HG02588 (cell line): ENCODE measurements around the gene SDK2.

Experiments used
- ATAC-seq: cut with Tn5 transposase; IDR thresholded peaks from one replicate; pipeline ENCODE4 v1.9.1; 2021; ENCODE audit warnings: mild to moderate bottlenecking, moderate library complexity; ENCODE audit not compliant: unreplicated experiment

SDK2 gene

GRCh38 chr17:73397856-73398540, 246.2 kb downstream of the SDK2 start:
- ATAC-seq = no peak

DNA sequence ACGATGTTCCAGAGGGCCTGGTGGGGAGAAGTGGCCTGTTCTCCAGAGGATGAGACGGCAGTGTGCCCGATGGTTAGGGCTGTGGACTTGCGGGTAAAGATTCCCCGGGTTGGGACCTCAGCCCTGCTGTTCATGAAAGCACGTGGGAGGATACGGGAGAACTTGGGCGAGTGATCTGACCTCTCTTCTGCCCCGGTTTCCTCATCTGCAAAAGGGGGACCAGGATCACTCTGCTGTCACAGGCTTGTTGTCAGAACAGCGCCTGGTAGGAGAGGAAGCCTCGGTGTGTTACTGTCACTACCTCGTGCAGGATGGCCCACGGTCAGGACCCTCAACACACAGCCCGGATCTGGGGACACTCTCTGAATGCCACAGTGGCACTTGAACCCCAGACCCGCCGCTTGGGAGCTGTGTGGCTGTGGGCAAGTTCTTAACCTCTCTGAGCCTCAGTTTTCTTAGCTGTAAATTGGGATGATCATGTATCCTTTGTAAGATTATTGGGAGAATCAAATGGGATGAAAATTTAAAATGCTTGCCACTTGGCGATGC, 246.9 kb downstream of the SDK2 start:
- no peak for ATAC-seq

DNA sequence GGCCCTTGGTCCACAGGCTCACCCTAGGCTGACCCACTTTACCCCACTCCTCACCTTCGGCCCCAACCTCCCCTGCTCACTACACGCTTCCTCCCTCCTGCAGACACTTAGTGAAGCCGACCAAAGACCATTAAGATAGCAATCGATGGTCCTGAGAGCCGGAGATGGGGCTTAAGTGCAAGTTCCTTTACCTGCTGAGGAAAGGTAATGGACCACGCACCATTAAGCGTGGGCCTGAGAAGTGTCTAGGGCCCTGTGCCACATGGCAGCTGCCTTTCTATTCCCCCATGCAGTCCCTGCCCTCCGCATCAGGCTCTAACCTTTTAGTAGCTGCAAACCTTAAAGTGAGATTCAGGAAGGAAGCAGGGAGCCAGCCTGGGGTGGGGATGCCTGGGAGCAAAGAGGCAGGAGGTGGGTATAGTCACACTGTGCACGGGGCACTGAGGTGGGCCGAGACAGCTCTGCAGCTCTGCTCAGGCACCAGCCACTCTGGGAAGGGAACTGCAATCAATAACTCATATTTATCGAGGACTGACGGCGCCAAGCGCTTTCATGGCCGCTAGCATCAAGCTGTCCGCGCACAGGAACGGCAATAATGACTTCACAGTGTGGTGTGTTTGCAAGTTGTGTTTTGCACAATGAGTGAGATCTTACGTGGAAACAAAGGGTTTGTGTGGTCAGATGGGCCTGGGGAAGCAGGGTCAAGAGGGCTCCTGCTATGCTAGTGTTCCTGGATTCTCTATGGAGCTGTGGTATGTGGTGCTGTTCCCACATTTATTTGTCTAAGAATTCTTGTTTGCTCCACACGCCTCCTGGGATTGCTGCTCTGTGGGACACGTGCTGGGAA, 247.6 kb downstream of the SDK2 start:
- no peak for ATAC-seq

DNA sequence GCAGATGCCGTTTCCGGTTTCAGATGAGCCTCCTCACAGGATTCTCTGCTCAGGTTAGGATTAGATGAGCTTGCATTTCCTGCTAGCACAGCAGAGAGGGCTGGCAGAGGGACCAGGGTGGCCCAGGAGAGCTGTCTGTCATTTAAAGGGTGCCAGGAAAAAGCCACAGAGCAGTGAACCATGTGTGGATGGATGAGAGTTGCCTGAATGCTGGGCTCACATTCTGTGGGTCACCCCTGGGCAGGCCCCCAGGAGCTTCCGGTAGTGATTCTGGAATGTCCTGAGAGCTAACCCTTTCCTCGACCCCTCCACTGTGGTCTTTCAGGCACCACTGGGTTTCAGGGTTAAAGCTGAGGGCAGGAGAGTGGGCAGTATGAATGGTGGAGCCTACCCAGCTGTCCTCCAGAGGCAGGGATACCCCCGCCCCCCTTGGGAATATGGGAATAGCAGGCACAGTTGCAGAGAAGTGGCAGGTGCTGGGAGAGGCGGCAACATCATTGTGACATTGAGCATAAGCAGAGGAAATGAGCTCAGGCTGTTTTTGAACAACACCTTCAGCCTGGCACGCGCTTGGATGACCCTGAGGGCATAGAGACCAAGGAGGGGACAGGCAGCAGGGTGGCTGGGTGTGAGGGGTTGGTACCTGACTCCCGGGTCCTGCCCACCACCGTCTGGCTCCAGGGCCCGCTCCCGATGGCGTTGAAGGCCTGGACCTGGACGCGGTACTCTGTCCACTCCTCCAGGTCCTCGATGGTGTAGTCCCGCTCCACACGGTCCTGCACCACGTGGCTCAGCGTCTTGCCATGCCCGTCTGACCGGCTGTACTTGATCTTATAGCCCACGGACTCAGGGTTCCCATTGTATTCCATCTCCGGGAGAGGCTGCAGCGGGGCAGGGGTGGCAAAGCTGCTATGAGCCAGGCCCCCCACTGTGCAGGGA, 249.5 kb downstream of the SDK2 start:
- no peak for ATAC-seq

GRCh38 chr17:73393962-73394361, 250.3 kb downstream of the SDK2 start:
- ATAC-seq = no peak

- ATAC-seq = no peak
Measured at GRCh38 chr17:73393381-73393780, 250.9 kb downstream of the SDK2 start.

DNA sequence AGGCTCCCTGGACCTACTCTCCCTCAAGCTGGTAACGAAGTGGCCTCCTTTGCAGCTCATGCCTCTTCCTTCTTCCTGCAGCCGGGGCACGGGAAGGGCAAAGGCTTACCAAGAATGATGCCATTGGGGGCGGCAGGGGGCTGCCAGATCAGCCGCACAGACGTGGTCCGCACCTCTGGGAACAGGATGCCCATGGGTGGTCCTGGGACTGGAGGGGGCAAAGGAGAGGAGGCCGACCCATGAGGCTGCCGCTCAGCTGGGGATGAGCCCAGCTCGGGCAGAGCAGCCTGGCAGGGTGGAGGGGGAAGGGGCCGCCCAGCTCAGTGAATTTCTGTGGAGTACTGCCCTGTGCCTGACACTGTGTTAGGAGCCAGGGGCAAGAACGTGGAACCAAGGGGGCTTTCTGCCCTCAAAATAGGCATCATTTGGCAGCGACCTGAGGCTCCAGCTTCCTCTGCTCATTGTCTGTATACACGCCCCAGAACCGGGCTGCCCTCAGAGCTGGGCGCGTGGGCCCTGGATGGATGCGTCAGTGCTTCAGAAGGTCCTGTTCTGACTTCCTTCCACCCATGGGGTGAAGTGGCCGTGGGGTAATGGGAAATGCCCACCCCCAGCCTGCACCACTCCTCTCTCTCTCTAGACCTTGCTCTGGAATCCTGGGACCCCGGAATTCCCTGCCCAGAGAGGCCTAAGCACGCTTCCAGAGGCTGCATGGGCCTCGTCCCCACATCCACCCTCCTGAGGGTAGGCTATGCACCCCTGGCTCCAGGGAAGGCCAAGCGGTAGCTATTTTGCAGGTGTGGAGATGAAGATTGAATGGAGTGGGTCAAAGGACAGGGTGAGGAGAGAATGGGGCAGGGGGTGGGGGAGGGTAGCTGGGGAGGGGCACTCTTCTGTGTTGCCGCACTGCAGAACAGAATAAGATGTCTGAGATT, 252.6 kb downstream of the SDK2 start:
- ATAC-seq = no peak

DNA sequence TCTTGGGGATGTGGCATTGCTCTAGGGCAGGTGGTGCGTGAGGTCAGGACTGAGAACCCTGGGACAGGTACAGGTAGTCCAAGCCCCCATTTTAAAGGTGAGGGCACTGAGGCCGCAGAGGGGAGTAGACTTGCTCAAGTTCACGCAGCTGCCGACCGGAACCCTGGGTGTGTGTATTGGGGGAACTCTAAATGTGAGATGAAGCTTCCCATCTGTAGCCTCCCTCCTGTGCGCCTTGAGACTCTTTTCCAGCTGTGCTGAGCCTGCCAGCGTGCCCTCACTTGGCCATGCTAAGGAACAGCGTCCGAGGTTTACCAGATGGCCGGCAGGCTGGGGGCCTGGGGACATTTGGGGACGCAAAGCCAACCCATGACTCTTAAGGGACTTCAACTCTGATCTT, 253.4 kb downstream of the SDK2 start:
- ATAC-seq = no peak

- no peak for ATAC-seq
Measured at GRCh38 chr17:73390221-73390620, 254.0 kb downstream of the SDK2 start.

GRCh38 chr17:73389411-73389810, 254.8 kb downstream of the SDK2 start:
- no peak for ATAC-seq

GRCh38 chr17:73388578-73388905, 255.7 kb downstream of the SDK2 start:
- no peak for ATAC-seq

DNA sequence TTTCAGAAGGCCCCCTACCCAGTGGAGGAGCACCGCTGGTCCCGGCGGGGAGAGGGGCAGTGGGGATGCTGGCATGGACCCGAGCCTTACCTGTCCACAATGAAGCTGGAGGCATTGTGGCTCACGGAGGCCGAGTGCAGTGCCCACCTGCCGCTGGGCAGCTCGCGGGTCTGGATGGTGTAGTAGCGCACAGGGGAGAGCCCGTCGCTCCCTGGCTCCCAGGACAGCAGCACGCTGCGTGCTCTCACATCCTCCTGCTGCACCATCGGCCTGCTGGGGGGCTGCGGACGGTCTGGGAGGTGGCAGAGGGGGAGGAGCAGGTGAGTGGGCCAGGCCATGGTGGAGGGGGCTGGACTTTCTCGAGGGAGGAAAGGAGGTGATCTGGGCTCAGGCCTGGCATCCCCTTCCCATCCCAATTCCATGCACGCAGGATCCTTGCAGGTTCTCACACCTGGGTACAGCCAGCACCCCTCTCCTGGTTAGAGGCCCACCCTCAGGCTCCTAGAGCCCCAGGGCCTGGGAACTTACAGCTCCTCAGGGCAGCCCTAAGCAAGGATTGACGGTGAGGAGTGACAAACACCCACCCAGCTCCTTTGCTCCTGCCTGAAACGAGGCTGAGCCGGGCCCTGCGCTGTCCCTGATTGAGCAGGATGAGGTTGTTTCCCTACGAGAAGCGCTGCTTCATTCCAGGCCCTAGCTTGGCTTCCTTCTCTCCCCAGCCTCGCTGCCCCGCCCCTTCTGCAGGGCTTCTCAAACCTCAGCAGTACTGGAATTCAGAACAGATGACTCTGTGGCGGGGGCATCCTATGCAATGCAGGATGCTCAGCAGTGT, 256.3 kb downstream of the SDK2 start:
- ATAC-seq = no peak

- ATAC-seq = no peak
Measured at GRCh38 chr17:73386561-73386960, 257.7 kb downstream of the SDK2 start.

- ATAC-seq = no peak
Measured at GRCh38 chr17:73384926-73385325, 259.3 kb downstream of the SDK2 start.

DNA sequence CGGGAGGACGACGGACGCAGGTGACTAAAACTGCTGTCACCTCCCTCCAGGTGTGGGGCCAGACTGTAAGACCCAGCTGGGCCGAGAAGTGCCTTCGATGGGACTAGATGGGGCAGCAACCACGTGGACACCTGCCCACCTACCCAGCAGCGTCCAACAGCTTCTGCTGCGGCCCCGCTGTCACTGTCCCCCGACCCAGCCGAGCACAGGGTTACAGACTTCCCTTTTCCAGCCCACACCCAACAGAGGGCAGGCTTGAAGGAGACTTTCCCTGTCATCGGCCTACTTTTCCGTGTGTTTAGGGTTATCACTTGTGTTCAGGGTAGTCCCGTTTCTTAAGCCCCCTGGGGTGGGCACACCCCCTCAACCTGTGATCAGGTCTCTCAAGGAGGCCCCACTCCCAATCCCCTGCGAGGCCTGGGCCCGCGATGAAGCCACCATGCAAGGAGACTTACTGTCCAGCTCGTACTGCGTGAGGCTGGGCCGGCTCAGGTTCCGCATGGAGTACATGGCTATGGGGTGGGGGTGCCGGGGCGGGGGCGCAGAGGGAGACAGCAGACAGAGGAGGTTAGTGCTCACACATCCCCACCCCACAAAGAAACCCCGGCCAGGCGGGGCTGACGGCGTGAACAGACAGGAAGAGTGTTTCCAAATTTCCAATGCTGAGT, 263.7 kb downstream of the SDK2 start:
- ATAC-seq = no peak

- ATAC-seq = no peak
Measured at GRCh38 chr17:73379826-73380225, 264.4 kb downstream of the SDK2 start.

GRCh38 chr17:73378974-73379470, 265.2 kb downstream of the SDK2 start:
- ATAC-seq = no peak

- ATAC-seq = no peak
Measured at GRCh38 chr17:73376636-73377035, 267.6 kb downstream of the SDK2 start.
